Right cardiac atrium (tissue), 5 donors: Measurements from ENCODE around the gene EYS. TPM values are rescaled to one million over a fixed set of nuclear protein-coding genes. Genes with fewer than 3 reads are reported as not detected.
"Not testable (repeated sequence)": the region's sequence is repeated elsewhere in the genome, so short reads cannot be mapped to it uniquely, and the experiment has no call there.

Experiments used
- ATAC-seq, 2 donors: fragments of 200-7000 bp; cut with Tn5 transposase; one replicate each; pipeline versions ENCODE4 v1.8.0 to v1.9.1; 2020; ENCODE audit warnings: moderate library complexity in 2 of 2, mild to moderate bottlenecking in 1 of 2
- DNase-seq, 3 donors: peaks; one replicate each; pipeline ENCODE4 v3.0.0-alpha.2; 2020
- H3K27ac ChIP-seq: one replicate; pipeline ENCODE4 v1.5.1; 2013; ENCODE audit warnings: mild to moderate bottlenecking, low read length, control low read depth, moderate library complexity
- H3K27me3 ChIP-seq: one replicate; pipeline ENCODE4 v1.6.1; 2013; ENCODE audit not compliant: control insufficient read depth, insufficient read depth
- H3K4me1 ChIP-seq: one replicate; pipeline ENCODE4 v1.6.1; 2013; ENCODE audit warnings: low read length; ENCODE audit not compliant: control insufficient read depth, insufficient read depth
- H3K4me3 ChIP-seq: one replicate; pipeline ENCODE4 v1.5.1; 2013; ENCODE audit warnings: low read length, control low read depth
- H3K9me3 ChIP-seq: one replicate; pipeline ENCODE4 v1.6.1; 2013; ENCODE audit warnings: low read length; ENCODE audit not compliant: control insufficient read depth
- WGBS: extraction: QIAGEN DNeasy Blood & Tissue Kit; methylation state at CpG from one replicate; pipeline ENCODE4 v1.1.7; 2013; 5-methylcytosine and 5-hydroxymethylcytosine counted together
- intact Hi-C, 4 donors: fragments of 100-400 bp; cut with DNase I; formaldehyde crosslinking; loops; one replicate each; pipeline versions ENCODE4 v1.11.0 to v1.14.0; 2022 to 2023
- polyA plus RNA-seq: library from polyadenylated mRNA; stranded (reverse); fragments of 200-250 nt; gene quantifications from one replicate; pipeline ENCODE4 v1.2.3, GENCODE V29; 2013
- total RNA-seq, 4 donors: library from RNA; stranded (reverse); fragmentation: NEBNext Ultra II Directional; extraction: Animal tissue kit (Norgen Biotek cat#: 25700); gene quantifications; one replicate each; pipeline ENCODE4 v1.2.1, GENCODE V29; 2021
- donor health status: healthy with polysubstance abuse.
- donor health status: DM: no; HTN: yes; CAD: no.
- donor health status: DM: no; HTN: no; CAD: no.
- donor health status: DM: no; HTN: yes; CAD: no; lungs with severe emphysema.
- donor health status: DM: yes; HTN: yes; CAD: no.

EYS gene
- total and polyA plus RNA-seq, 5 donors = 0.02 to 0.24 (median 0.06) TPM; not detected in 2

DNA sequence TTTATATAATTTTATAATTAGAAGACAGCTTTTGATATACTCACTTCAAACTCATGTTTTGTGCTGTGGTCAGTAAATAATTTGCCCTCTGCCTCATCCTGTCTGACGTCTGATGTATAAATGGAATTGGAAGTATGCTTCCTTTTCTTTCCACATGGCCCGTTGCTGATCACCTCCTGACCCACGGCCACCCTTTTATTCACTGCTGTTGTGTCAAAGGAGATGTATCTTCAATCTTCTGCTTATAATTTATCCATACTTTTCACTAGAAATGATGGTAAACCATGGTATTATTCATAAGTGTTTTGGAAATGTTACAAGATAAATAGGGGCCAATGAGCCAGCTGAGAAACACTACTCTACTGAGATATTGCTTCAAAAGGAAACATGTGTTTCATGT, 1229.6 kb downstream of the EYS start:
- 43% methylated on average over 3 of the region's 3 CpGs for WGBS
- H3K4me1 ChIP-seq = no peaks in the 10 kb centered on the region

DNA sequence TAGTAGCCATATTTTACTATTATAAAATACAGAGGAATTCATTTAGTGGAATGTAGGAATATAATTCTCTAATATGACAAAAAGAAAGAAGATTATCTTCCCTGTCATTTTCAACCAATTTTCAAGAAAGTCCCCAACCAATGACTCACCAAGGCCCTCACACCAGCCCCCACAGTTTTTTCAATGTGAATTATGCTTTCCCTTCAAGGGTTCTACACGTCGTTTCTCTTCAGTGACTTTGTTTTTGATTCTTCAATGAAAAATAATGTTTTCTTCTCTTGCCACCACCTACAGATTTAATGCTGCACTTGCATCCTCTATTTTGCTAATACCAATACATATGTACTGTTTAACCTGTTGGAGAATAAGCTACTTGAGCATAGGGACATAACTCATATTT, 1230.1 kb downstream of the EYS start:
- H3K9me3 ChIP-seq = no peaks in the 10 kb centered on the region
- ATAC-seq = no peak
- H3K27me3 ChIP-seq = no peaks in the 10 kb centered on the region
- intact Hi-C loops = no loop called here
- 59% methylated on average over 2 of the region's 2 CpGs for WGBS
- DNase-seq = no peak
- H3K4me3 ChIP-seq = no peak overlapping the region
- H3K4me1 ChIP-seq = no peaks in the 10 kb centered on the region
- H3K27ac ChIP-seq = no peak overlapping the region

More for the DNA sequence above, 1229.6 kb downstream of the EYS start:
- Histone ChIP-seq H3K27ac (no peak overlapping the region), H3K27me3 (no peaks in the 10 kb centered on the region), H3K4me3 (no peak overlapping the region), H3K9me3 (no peaks in the 10 kb centered on the region)
- ATAC-seq = no peak
- intact Hi-C loops = no loop called here
- no peak for DNase-seq

DNA sequence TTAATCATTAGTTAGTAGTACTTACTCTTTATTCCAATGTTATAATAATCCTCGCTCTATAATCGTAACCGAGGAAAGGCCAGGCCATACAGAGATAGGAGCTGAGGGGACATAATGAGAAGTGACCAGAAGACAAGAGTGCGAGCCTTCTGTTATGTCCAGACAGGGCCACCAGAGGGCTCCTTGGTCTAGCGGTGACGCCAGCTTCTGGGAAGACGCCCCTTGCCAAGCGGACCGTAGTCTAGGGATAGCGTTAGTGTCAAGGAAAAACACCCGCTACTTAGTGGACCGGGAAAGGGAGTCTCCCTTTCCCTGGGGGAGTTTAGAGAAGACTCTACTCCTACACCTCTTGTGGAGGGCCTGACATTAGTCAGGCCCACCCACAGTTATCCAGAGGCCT, 1237.6 kb downstream of the EYS start:
- H3K27me3 ChIP-seq, H3K4me1 ChIP-seq, ATAC-seq, H3K27ac ChIP-seq, intact Hi-C loops, H3K9me3 ChIP-seq, H3K4me3 ChIP-seq: not testable (repeated sequence)
- DNase-seq = peak in 1 of 3 donors; percentile 18
- 71% methylated on average over 12 of the region's 12 CpGs for WGBS

DNA sequence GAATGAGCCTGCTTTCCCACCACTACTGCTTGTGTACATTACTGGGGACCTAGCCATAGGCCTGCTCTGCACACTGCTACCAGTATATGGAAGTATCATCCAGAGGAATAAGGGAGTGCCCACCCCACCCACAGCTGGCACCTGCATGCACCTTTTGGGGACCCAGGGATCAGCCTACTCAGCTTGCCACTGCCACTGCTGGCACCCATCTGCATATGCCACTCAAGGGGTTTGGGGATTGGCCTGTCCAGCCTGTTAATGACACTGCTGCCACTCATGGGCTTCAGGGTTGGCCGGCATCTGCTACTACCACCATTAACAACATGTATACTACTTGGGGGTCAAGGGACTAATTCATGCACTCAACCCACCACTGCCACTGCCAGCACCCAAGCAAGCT, 1239.4 kb downstream of the EYS start:
- Histone ChIP-seq H3K4me1 (no peaks in the 10 kb centered on the region), H3K4me3 (no peak overlapping the region), H3K9me3 (no peaks in the 10 kb centered on the region), H3K27me3 (no peaks in the 10 kb centered on the region), H3K27ac (no peak overlapping the region)
- DNase-seq (no peak), ATAC-seq (no peak)
- 98% methylated on average over 1 of the region's 1 CpG for WGBS
- intact Hi-C loops = no loop called here

DNA sequence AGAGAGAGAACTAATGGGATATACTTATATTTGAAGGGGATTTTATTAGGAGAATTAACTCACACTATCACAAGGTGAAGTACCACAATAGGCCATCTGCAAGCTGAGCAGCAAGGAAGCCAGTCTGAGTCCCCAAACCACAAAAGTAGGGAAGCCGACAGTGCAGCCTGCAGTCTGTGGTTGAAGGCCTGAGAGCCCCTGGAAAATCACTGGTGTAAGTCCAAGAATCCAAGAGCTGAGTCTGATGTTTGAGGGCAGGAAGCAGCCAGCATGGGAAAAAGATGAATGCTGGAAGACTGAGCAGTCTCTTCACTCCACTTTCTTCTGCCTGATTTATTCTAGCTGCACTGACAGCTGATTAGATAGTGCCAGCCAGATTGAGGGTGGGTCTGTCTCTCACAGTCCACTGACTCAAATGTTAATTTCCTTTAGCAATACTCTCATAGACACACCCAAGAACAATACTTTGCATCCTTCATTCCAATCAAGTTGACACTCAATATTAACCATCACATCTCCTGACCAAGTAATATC, 1247.5 kb downstream of the EYS start:
- 41% methylated on average over 1 of the region's 1 CpG for WGBS

DNA sequence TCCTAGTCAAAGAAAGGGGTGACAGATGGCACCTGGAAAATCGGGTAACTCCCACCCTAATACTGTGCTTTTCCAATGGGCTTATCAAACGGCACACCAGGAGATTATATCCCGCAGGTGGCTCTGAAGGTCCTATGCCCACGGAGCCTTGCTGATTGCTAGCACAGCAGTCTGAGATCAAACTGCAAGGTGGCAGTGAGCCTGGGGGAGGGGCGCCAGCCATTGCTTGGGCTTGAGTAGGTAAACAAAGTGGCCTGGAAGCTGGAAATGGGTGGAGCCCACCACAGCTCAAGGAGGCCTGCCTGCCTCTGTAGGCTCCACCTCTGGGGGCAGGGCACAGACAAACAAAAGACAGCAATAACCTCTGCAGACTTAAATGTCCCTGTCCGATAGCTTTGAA, 1258.9 kb downstream of the EYS start:
- ATAC-seq, H3K4me1 ChIP-seq, H3K4me3 ChIP-seq, H3K27ac ChIP-seq, H3K9me3 ChIP-seq, H3K27me3 ChIP-seq, intact Hi-C loops: not testable (repeated sequence)
- 90% methylated on average over 6 of the region's 6 CpGs for WGBS
- peak in 1 of 3 donors; percentile 23 for DNase-seq

More for the DNA sequence above, 1247.5 kb downstream of the EYS start:
- no peaks in the 10 kb centered on the region for H3K9me3 ChIP-seq
- ATAC-seq (no peak), DNase-seq (no peak)
- no peaks in the 10 kb centered on the region for H3K4me1 ChIP-seq
- H3K27ac ChIP-seq = no peak overlapping the region
- no peak overlapping the region for H3K4me3 ChIP-seq
- intact Hi-C loops = no loop called here
- no peaks in the 10 kb centered on the region for H3K27me3 ChIP-seq

DNA sequence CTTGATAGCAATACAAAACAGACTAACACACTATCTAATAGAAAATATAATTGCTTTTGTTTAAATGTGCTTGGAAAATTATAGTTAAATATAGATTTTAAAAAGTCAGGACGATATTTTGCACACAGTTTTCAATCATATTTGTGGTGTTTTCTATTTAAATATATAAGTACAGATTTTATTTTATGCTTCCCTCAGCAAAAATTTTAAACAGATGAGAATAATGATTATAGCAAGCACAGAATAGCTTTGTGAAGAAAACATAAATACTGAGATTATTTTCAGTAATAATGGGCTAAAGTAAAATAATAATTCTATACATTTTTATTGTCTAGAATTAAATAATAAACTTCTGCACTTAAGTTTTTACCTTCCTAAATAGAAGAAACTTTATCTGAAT, 1262.0 kb downstream of the EYS start:
- ATAC-seq = no peak
- intact Hi-C loops = no loop called here
- no peak for DNase-seq
- Histone ChIP-seq H3K9me3 (no peaks in the 10 kb centered on the region), H3K27ac (no peak overlapping the region), H3K27me3 (no peaks in the 10 kb centered on the region), H3K4me1 (no peaks in the 10 kb centered on the region), H3K4me3 (no peak overlapping the region)
- WGBS = 62% methylated on average over 1 of the region's 1 CpG

DNA sequence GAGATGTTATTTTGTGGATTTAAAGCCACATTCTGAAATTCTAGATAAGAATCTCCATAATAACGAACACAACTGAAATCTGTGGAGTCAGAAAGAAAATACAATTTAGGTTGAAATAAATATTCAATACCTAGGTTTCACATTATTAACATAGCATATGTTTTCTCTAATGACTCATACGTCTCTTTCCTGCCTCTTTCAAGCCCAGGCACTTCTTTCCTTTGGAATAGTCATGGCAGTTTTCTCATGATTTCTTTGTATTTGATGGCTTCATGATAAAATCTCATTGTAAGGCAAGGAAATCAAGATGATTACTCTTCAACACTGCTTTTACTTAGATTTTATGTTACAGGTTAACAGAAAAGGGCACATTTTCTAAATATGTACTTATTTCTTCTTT, 1267.8 kb downstream of the EYS start:
- H3K27ac ChIP-seq = no peak overlapping the region
- no peaks in the 10 kb centered on the region for H3K9me3 ChIP-seq
- no peaks in the 10 kb centered on the region for H3K27me3 ChIP-seq
- intact Hi-C loops = no loop called here
- no peak overlapping the region for H3K4me3 ChIP-seq
- ATAC-seq (no peak), DNase-seq (no peak)
- 67% methylated on average over 2 of the region's 2 CpGs for WGBS
- H3K4me1 ChIP-seq = no peaks in the 10 kb centered on the region

DNA sequence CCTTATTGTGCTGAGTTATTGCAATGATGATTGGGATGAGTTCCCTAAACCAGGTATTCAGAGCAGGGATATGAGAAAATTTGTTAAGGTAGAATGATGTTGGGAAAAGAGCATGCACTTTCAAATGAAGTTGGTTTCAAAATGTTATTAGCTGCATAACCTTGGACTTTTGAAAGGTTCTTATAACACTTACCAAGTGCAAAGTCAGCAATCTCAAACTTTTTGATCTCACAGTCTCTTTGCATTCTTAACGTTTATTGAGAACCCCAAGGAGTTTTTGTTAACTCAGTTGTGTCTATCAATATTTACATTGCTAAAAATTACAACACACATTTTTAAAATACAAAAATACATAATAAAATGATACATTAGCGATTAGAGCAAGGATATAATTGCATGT, 1269.0 kb downstream of the EYS start:
- intact Hi-C loops = no loop called here
- Histone ChIP-seq H3K9me3 (no peaks in the 10 kb centered on the region), H3K4me3 (no peak overlapping the region), H3K27ac (no peak overlapping the region), H3K27me3 (no peaks in the 10 kb centered on the region), H3K4me1 (no peaks in the 10 kb centered on the region)
- ATAC-seq (no peak), DNase-seq (no peak)
- 74% methylated on average over 2 of the region's 2 CpGs for WGBS

DNA sequence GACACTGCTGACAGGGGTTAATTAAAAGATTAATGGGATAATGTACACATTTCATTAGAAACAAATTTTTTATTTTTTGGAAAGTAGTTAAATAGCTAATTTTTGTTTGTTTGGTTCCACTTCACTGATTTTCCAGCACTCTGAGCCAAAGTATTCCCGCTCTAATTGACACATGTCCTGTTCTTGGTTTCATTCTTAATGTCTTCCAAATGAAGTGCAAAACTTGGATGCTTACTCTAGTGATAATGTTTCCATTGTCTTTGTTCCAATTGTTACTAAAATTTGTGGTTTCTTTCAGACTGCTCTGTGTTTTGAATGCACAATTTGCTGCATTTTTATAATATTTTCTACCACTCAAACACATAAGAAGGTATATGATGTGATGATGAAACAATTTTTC, 1277.1 kb downstream of the EYS start:
- H3K27ac ChIP-seq = no peak overlapping the region
- WGBS = 60% methylated on average over 1 of the region's 1 CpG
- intact Hi-C loops = no loop called here
- H3K27me3 ChIP-seq = no peaks in the 10 kb centered on the region
- no peaks in the 10 kb centered on the region for H3K4me1 ChIP-seq
- H3K9me3 ChIP-seq = no peaks in the 10 kb centered on the region
- no peak for ATAC-seq
- no peak overlapping the region for H3K4me3 ChIP-seq
- no peak for DNase-seq

DNA sequence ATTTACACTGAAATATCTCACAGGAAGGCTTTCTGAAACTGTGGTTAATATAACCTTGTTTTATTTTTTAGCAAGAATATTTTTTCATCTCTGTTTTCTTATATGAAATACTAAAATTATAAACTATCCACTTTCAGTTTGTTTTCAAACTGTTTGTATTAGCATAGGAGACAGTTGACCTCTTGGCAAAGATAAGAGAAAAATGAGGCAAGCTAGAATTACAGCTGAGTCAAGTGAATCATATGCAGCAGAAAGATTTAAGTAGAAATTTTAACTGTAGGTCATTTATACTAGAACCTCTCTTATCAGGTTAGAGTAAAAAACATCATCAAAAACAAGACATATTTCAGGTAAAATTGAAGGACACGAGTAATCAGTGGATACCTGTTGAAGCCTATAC, 1278.8 kb downstream of the EYS start:
- no peaks in the 10 kb centered on the region for H3K9me3 ChIP-seq
- no peaks in the 10 kb centered on the region for H3K4me1 ChIP-seq
- ATAC-seq (no peak), DNase-seq (no peak)
- WGBS = 60% methylated on average over 1 of the region's 1 CpG
- H3K27ac ChIP-seq = no peak overlapping the region
- H3K4me3 ChIP-seq = no peak overlapping the region
- intact Hi-C loops = no loop called here
- H3K27me3 ChIP-seq = no peaks in the 10 kb centered on the region

DNA sequence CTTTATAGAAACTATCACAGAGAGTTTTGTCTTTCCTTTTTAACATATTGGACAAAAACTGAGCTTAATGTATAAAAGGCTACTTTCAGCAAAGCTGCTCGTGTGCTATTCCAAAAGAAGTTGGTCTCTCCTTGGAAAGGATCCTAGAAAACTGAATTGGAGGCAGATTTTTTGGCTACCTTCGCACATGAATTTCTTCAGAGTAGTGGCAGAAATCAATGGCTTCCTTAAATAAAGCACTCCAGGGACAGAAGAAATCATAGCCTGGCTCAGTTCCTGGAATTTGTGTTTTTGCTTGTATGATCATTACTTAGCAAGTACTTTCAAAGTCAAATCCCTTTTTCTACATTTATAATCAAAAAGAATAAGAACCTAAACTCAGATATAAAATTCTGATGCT, 1291.1 kb downstream of the EYS start:
- 36% methylated on average over 2 of the region's 2 CpGs for WGBS
- Histone ChIP-seq H3K4me1 (no peaks in the 10 kb centered on the region), H3K27ac (no peak overlapping the region), H3K9me3 (no peaks in the 10 kb centered on the region), H3K4me3 (no peak overlapping the region), H3K27me3 (no peaks in the 10 kb centered on the region)
- ATAC-seq (peak in 1 of 2 donors; percentile 51), DNase-seq (no peak)
- intact Hi-C loops = no loop called here
